NCI-H2196 treated with DMSO at 0.1 percent for 48 hours (cell line): Measurements from ENCODE around the gene TMEM132D.
"Not testable (repeated sequence)": the region's sequence is repeated elsewhere in the genome, so short reads cannot be mapped to it uniquely, and the experiment has no call there.

Experiments used
- DNase-seq: peaks from one replicate; lab custom pipeline; 2025; ENCODE audit not compliant: unreplicated experiment; lab: John Stamatoyannopoulos, UW

The TMEM132D gene

DNA sequence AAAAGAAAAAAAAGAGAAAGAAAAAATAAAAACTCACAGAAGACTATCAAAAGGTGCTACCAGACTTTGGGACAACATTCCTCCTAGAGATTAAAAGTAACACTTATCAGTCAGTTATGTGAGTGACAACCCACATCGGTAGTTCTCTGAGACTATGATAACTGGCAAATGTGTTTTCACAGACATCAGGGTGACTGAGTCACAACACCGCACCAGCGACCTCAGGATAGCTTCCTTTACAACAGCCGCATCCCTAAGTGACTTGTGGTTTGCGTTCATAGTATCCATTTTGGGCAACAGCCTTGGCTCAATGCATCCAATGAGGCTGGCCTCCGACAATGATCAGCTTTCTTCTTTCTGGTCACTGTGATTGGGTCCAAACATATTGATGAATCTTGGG, 359.1 kb downstream of the TMEM132D start:
- no peak for DNase-seq

GRCh38 chr12:129540954-129541353, 362.9 kb downstream of the TMEM132D start:
- DNase-seq = no peak

GRCh38 chr12:129540249-129540648, 363.6 kb downstream of the TMEM132D start:
- peak; percentile 38 for DNase-seq

DNA sequence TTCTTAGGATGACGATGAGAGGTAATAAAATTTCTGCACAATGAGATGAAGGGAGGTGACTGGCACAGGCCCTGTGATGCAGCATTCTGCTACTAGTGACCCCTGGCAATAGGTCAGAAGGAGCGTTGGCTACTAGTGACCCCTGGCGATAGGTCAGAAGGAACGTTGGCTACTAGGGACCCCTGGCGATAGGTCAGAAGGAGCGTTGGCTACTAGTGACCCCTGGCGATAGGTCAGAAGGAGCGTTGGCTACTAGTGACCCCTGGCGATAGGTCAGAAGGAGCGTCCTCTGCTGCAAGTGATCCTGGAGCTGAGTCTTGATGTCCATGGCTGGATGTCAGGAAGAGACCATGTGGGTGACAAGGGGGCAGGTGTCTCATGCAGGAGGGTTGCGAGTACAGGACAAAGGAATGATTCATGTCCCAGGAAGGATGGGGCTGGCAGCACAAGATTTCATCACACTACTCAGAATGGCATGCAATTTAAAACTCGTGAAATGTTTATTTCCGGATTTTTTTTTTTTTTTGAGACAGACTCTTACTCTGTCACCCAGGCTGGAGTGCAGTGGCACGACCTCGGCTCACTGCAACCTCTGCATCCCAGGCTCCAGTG, 365.0 kb downstream of the TMEM132D start:
- not testable (repeated sequence) for DNase-seq

DNA sequence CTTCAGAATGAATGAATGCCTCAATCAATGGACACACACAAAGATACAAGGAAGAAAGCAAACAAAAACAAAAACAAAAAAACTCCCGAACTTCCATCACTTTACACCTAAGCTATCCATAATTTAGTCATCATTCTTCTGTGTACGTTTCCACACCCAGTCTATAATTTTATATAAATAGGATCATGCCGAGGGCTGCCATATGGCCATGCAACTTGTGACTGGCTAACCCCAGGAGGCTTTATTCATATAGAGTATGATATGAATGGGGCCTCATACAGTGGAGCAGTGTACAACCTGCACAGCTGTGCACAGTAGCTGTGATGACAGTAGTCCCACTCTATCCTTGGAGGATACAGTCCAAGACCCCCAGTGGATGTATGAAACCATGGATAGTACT, 365.7 kb downstream of the TMEM132D start:
- DNase-seq = no peak

DNA sequence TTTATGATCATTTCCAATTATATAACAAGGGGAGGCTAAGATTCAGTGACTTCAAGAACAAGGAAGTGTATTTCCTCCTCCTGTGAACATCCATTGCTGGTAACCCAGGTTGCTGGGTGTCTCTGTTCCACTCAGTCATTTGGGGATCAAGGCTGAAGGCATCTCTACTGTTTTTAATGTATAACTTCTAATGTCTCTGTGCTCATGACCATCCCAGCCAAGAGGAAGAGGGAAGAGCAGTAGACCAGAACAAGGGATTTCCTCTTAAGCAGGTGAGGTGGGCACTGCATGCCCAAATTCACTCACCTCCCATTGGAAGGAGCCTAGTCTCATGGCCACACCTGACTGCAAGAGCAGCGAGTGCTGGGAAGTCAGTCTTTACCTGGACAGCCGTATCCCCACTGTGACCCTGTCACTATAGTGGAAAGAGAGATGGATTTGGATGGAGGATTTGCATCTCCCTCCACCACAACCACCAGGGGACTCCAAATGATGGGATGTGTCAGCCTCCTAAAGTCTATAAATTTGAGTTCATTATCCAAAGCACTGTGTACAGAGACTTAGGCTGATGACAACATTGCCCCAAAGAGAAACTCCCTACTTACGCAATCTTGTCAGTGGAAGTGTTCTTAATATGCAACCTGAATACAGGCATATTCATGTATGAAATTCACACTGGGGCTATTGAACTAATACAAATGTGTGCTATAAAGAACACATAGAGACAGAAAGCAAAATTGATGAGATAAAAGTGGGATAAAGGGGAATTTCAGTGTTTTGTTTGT, 368.7 kb downstream of the TMEM132D start:
- DNase-seq = no peak

GRCh38 chr12:129532707-129533499, 370.9 kb downstream of the TMEM132D start:
- no peak for DNase-seq

DNA sequence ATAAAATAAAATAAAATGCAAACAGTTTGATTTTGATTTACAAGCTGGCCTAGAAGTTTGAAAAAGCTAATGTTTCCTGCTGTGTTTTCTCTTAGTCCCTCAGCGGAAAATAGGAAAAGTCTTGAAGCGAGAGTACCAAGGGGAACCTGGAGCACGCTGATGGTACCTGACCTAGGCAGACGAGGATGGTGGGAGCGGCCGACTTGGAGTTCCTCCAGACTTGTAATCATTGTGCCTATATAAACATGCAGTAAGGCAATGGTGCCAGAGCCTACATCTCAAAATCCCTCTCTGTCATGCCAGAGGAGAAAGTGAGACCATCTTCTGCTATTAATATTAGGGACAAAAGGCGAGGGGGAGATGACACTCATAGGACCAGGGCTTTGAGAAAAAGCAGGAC, 371.7 kb downstream of the TMEM132D start:
- no peak for DNase-seq

GRCh38 chr12:129530984-129531383, 372.8 kb downstream of the TMEM132D start:
- DNase-seq = peak; percentile 80

DNA sequence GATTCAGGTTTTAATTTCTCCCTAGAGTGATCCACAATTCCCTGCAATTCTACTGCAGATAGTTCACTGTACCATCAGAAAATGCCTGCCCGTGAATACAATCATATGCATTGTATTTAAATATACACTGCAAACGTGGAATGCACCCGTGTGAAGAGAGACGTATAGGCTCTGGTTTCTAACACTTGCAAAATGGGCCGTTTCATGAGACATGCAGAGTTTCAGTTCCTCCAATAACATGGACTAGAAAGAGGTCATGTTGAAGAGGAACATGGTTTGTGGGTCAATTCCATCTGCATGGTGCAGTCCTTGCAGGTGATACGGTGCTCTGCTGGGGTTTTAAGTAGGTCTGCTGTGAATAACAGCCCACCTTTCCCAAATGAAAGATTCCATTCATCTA, 373.3 kb downstream of the TMEM132D start:
- no peak for DNase-seq

DNA sequence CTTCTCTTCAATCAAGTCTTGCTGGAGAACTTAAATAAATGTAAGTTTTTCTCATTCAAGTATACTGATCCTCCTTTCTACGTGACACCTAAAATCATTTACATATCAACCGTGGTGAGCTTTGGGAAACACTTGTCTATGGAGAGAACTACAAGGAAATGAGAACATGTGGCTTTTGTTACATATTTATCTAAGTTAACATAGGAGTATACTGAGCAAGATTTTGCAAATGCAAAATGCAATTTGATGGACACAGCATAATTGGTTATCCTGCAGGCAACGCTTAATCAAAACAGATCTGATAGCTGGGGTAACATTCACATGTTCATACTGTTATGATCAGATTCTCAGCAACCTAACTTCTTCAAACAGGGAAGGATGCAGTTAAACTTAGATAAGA, 376.3 kb downstream of the TMEM132D start:
- DNase-seq = no peak

GRCh38 chr12:129523621-129524020, 380.2 kb downstream of the TMEM132D start:
- DNase-seq = no peak

DNA sequence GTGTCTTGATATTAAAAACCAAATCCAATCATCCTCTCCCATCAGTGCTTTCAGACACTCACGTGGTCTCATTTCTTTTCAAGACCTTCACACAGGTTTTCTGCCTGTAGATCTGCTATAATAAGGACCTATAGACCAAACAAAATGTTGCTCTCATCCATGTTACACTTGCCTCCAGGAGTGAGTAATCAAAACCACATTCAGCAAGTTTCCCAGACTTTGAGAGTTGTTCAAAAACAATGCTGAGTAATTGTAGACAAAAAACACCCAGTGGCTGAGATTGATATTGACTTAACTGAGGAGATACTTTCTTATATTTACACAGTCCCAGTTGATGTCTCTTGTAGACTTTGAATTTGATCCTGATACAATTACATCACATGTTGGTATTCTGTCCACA, 383.1 kb downstream of the TMEM132D start:
- no peak for DNase-seq

- DNase-seq = no peak
Observed at GRCh38 chr12:129503802-129504201, 400.0 kb downstream of the TMEM132D start.

DNA sequence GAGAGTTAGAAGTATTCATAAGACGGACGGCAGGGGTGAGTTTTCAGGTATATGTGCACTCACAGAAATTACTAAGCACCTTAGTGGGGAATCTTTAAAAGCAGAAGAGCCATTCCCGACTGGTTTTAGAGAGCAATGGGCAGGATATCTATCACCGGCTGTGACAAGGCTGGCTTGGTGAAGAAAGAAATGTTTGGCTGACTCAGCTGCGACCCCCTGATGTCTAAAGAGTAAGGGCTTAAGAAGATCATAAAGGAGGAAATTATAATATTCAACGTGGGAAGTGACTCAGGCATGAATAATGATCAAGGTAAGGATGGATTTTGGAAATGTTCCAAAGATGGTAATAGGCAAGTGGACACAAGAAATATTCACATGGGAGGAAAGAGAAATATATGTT, 407.6 kb downstream of the TMEM132D start:
- no peak for DNase-seq

DNA sequence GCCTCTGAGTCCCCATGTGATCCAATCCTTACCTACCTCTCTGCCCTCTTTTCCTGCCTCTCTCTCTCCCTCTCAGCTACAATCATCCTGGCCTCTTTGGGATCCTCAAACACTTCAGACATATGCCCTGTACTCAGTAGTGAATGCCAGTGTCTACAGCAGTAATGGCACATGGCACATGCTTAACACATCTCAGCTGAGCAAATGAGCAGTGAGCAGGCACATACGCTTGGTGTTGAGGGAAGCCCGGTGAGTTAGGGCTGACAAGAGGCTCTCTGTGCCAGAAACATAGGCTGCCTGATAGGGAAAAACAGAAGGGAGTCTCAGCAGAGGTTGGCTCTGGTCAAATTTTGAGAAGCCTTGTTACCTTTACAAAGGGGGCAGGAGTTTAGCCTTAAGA, 409.1 kb downstream of the TMEM132D start:
- DNase-seq = no peak

- DNase-seq = no peak
Observed at GRCh38 chr12:129494260-129494659, 409.6 kb downstream of the TMEM132D start.

- DNase-seq = no peak
Observed at GRCh38 chr12:129489100-129489676, 414.6 kb downstream of the TMEM132D start.

GRCh38 chr12:129486931-129487330, 416.9 kb downstream of the TMEM132D start:
- no peak for DNase-seq

GRCh38 chr12:129483111-129483893, 420.5 kb downstream of the TMEM132D start:
- DNase-seq = no peak

DNA sequence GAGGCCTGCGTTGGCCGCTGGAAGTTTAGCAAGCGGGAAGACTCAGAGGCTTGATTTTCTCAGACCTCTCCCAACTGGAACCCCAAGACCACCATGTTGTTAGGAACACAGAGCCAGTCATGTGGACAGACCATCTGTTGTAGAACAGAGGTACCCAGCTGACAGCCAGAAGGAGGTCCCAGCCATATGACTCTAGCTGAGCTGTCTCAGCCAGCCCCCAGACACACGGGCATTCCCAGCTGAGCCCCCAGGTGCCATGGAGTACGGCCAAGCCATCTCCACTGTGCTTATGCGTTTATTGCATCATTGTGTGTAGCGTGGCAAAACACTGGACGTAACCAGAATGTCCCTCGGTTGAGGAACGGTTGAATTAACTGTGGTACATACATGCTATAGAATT, 421.9 kb downstream of the TMEM132D start:
- no peak for DNase-seq
